MM.1S (cell line): ENCODE data around the gene PIK3R6.

Source experiments
- CTCF ChIP-seq: fragments of 300-600 bp; sonication (generic); IDR thresholded peaks from 2 replicates; pipeline ENCODE4 v1.5.1; 2016; ENCODE audit warnings: antibody characterized with exemption, low read length, mixed read lengths
- EZH2 ChIP-seq: fragments of 300-600 bp; sonication (generic); optimal IDR thresholded peaks from 2 replicates; pipeline ENCODE3; 2017; ENCODE audit warnings: low read depth, mild to moderate bottlenecking, antibody characterized with exemption, low read length, mixed read lengths

- TF ChIP-seq CTCF (no peak), EZH2 (no peak)
Measured at GRCh38 chr17:8859027-8859803, 8.3 kb downstream of the PIK3R6 start.
